Measurements from ENCODE around the gene PHACTR1. TPM values are rescaled to one million over a fixed set of nuclear protein-coding genes. Genes with fewer than 3 reads are reported as not detected.
A peak's percentile ranks its signal among the peaks of the same experiment; 100 is the strongest.

The PHACTR1 gene
- total and polyA plus RNA-seq, 8 donors, result 1.4 to 12.4 (median 9.3) TPM

GRCh38 chr6:13289789-13290318 lies 573.3 kb downstream of the PHACTR1 start:
- Histone ChIP-seq H3K36me3 (peaks cover 0 to 11% (median 0%) of the 10 kb centered on the region in 3 donors), H3K27ac (peak overlapping the region in 1 of 4 donors; percentile 17), H3K4me3 (no peak overlapping the region), H3K4me1 (no peaks in the 10 kb centered on the region), H3K27me3 (no peaks in the 10 kb centered on the region), H3K9me3 (no peaks in the 10 kb centered on the region)
- intact Hi-C loops (cut with DNase I), result no loop called here
- ATAC-seq (peak in 3 of 4 donors; percentile 44 to 55 (median 50)), DNase-seq (peak in 2 of 6 donors; percentile 24 to 25), FAIRE-seq (no peak)
- 56 to 57% methylated on average over 9 of the region's 9 CpGs for WGBS, 2 donors
- TF ChIP-seq CTCF (IDR thresholded peaks at IDR 0.05), result no peak

DNA sequence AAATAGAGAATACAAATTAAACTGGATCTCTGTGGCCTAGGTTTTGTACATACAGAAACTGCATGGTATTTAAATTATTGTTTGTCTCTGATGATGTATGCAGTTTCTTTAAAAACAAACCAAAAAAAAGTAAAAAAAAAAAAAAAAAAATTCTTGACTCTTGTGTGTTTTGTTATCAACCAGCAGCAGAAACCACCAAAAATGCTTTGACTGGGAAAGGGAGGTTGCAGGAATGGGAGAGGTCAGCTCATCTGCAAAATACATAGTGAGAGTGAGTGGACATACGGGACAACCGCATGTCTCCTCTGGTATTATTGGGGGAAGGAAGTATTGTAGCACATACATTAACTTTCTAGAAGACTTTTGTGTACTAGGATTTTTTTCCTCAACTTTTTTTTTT lies 573.8 kb downstream of the PHACTR1 start:
- DNase-seq (no peak), FAIRE-seq (no peak), ATAC-seq (no peak)
- no peaks in the 10 kb centered on the region for H3K4me1 ChIP-seq
- H3K9me3 ChIP-seq, result no peaks in the 10 kb centered on the region
- intact Hi-C loops (cut with DNase I), result no loop called here
- no peak for TF ChIP-seq CTCF (IDR thresholded peaks at IDR 0.05)
- H3K27ac ChIP-seq, result peak overlapping the region in 1 of 4 donors; percentile 17
- WGBS, 2 donors, result 94 to 100% methylated on average over 2 of the region's 2 CpGs
- H3K4me3 ChIP-seq, result no peak overlapping the region
- H3K36me3 ChIP-seq, result peaks cover 0 to 11% (median 0%) of the 10 kb centered on the region in 3 donors
- H3K27me3 ChIP-seq, result no peaks in the 10 kb centered on the region

- DNase-seq, result no peak
- H3K4me3 ChIP-seq, result no peak overlapping the region
- H3K9me3 ChIP-seq, result no peaks in the 10 kb centered on the region
- no peak overlapping the region for H3K27ac ChIP-seq
- no peak for ATAC-seq
- intact Hi-C loops (cut with DNase I), result no loop called here
- no peaks in the 10 kb centered on the region for H3K4me1 ChIP-seq
- no peak for FAIRE-seq
- no peaks in the 10 kb centered on the region for H3K27me3 ChIP-seq
- H3K36me3 ChIP-seq, result peaks cover 0 to 11% (median 0%) of the 10 kb centered on the region in 3 donors
- TF ChIP-seq CTCF (IDR thresholded peaks at IDR 0.05), result no peak
- 86 to 90% methylated on average over 9 of the region's 9 CpGs for WGBS, 2 donors
Observed at GRCh38 chr6:13292774-13293173, 576.2 kb downstream of the PHACTR1 start.

DNA sequence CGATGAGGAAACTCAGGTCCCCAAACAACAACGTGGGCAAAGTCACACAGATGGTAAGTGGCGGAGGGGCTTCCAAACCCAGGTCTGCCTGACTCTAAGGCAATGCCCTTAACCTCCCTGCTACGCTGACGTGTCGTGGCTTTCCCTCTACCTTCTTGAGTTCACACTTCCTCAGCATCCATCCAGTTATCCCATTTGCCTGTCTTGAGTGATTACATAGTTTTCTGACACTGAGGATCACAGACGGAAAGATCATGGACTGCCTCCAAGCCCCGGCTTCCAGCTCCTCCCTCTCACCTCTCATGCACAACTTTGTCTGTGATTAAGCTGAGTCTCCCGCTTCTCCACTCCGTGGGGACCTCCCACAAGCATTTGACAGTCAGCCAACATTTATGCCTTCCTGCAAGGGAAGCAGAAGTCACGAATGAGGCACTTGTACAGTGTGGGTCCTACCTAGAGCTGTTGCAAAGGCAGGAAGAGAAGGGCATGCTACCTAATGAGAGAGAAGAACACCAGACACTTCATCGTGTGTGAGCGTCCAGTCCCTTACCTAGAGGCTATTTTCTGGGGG lies 578.0 kb downstream of the PHACTR1 start:
- WGBS, 2 donors, result 80% methylated on average over 13 of the region's 13 CpGs
- Histone ChIP-seq H3K4me3 (no peak overlapping the region), H3K9me3 (no peaks in the 10 kb centered on the region), H3K4me1 (no peaks in the 10 kb centered on the region), H3K27me3 (no peaks in the 10 kb centered on the region), H3K27ac (no peak overlapping the region), H3K36me3 (peaks cover 0 to 11% (median 0%) of the 10 kb centered on the region in 3 donors)
- DNase-seq, result no peak
- intact Hi-C loops (cut with DNase I), result no loop called here
- ATAC-seq, result no peak
- no peak for FAIRE-seq
- no peak for TF ChIP-seq CTCF (IDR thresholded peaks at IDR 0.05)

DNA sequence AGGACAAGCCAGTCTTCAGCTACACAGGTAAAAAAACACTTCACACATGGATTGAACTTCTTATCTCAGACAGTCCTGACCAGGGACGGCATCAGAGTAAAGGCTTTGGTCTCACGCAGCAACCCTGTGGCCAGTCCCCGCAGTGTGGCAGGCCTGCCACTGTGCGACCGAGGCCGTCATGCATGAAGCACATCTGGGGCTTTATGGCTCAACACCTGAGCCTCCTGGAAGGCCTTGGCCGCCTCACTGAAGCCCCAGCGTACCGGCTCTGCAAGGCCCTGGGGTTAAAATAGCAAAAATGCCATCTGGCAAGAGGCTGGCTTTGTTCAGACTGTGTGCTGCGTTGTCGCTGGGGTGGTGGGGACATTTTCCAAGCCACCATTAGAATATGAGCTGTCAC lies 579.0 kb downstream of the PHACTR1 start:
- no peak overlapping the region for H3K4me3 ChIP-seq
- no peaks in the 10 kb centered on the region for H3K9me3 ChIP-seq
- no peak for ATAC-seq
- intact Hi-C loops (cut with DNase I), result no loop called here
- peaks cover 0 to 11% (median 0%) of the 10 kb centered on the region in 3 donors for H3K36me3 ChIP-seq
- no peaks in the 10 kb centered on the region for H3K4me1 ChIP-seq
- H3K27ac ChIP-seq, result no peak overlapping the region
- WGBS, 2 donors, result 93% methylated on average over 11 of the region's 11 CpGs
- no peak for DNase-seq
- TF ChIP-seq CTCF (IDR thresholded peaks at IDR 0.05), result no peak
- no peaks in the 10 kb centered on the region for H3K27me3 ChIP-seq
- FAIRE-seq, result no peak

All from pancreas (tissue), 10 donors.